GM18870 (cell line): ENCODE data around the gene CHMP2A.

Experiments used
- ATAC-seq: cut with Tn5 transposase; IDR thresholded peaks from one replicate; pipeline ENCODE4 v1.9.1; 2021; ENCODE audit warnings: moderate library complexity; ENCODE audit not compliant: unreplicated experiment

CHMP2A gene

DNA sequence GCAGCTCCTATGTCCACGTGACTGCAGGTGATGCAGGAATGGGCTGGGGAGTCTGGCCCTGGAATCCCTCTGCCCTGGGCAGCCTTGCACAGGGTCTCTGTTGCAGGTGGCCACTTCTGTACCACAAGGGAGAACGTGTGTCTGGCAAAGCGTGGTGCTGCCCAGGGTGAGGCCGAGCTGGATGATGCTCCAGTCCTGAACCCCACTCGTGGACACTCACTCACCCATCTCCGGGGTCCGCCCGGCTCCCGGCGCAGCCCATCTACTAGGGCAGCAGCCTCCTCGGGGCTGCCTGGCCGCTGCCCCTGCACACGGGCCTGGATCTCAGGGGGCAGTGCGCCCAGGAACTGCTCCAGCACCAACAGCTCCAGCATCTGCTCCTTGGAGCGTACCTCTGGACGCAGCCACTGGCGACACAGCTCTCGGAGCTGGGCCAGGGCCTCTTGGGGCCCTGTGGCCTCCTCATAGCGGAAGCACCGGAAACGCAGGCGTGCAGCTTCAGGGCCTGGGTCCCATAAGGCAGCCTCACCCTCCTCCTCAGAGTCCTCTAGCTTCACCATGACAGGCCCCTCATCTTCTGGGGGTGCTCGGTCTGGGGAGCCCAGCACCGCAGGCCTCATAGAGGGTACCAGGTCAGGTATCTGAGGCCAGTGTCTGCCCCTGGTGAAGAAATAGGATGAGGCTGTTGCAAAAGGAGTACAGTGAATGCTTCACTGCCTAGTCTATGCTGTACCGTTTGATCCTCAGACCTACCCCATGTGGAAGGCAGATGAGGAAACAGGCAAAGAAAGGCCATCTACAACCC lies 16.1 kb upstream of the CHMP2A start:
- ATAC-seq = no peak

DNA sequence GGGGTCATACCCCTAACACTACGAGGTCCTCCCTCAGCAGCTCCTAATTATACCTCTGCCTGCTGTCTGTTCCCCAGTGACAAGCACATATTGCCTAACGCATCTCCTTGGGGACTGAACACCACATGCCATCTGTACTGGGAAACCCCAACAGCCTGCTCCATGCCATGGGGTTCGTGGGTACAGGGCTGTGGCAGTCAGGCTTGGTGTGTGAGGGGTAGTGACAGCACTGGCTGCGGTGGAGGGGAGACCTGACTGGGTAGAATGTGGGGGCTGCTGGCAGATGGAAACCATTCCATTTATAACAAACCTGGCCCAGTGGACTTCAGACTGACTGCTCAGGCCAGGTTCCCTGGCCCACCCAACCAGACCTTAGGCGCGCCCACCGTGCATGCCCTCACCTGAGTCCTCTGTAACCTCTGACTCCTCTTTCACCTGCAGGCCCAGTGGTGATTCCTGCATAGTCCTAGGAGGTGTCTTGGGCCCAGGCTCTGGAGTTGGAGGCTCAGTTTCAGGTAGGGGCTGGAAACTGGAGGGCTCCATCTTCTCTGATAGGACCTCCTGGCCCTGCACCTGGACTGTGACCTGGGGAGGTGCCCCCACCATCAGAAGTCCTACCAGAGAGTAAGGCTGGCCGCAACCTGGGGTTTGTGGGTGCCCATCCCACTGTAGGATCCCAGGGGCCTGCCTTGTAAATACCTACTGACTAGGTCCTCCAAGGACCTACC lies 15.2 kb upstream of the CHMP2A start:
- no peak for ATAC-seq

DNA sequence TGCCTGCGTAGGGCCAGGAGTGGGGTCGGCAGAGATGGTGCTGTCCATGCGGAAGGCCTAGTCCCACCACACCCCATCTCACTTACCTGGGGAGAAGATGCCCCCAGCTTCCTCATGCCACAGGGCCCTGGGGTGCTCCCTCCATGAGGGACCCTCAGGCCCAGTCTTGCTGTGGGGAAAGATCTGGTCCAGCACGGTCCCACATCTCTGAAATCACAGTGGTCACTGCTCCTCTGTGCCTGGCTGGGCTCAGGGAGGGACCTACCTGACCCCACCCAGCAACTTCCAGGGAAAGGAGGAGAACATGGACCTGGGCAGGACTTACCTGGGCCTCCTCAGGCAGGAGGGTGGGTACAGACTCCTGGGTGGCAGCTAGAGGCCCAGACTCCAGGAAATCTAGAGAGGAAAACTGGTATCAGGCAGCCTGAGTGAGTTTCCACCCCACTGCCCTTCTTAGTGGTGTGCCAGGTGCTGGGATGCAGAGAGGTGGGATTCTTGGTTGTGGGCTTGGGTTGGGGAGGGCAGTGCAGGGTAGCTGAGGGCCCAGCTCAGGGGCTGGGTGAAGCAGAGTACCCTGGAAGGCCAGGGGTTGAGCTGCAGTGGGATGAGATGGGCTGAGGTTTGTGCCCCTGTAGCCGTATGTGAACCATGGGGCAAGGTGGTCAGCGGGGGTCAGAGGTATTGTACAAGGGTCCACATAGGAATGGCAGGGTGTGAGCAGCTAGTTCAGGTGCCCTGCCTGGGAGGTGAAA lies 14.5 kb upstream of the CHMP2A start:
- no peak for ATAC-seq

DNA sequence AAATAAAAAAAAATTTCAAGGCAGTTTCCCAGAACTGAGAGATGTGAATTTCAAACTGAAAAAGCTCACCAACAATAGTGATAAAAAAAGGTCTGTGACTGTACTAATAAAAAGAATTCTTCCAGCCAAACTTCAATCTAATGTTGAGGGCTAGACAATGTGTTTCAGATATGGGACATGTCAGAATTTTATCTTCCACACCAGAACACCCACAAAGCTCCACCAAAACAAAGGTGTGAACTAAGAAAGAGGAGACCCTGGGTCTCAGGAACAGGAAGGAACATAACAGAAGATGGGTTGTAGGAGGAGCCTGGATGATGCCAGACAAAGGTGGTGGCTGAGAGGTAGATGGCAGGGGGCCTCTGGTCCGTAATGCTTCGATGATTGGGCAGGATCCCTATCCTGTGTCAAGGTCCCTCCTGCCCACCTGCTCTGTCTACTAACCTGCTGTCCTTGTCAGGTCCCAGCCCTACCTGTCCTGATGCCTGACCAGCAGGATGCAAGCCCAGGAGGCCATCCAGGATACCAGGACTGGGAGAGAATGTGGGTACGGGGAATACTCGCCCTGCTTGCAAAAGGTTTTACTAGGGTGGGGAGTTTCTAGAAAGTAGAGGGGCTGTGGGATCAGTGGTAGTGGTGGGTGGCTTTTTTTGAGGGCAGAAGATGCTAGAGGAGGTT lies 13.7 kb upstream of the CHMP2A start:
- no peak for ATAC-seq

GRCh38 chr19:58566989-58567388 lies 12.1 kb upstream of the CHMP2A start:
- ATAC-seq = no peak

DNA sequence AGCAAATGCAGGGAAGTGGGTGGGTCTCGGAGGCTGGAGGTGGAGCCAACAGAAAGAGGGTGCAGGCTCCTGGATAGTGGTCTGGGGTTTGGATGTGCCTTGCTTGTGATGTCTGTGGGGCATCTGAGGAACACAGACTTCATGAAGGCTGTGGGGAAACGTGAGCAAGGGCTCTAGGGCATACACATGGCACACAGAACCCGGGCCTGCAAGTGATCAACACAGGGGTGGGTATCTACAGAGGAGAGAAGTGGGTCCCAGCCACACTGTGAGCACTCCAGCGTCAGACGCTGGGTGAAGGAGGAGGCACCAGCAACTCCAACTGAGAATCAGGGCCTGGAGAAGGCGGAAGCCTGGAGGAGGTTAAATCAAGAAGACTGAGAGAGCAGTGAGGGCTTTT lies 8.9 kb upstream of the CHMP2A start:
- ATAC-seq = no peak

- no peak for ATAC-seq
Observed at GRCh38 chr19:58563034-58563573, 8.2 kb upstream of the CHMP2A start.

DNA sequence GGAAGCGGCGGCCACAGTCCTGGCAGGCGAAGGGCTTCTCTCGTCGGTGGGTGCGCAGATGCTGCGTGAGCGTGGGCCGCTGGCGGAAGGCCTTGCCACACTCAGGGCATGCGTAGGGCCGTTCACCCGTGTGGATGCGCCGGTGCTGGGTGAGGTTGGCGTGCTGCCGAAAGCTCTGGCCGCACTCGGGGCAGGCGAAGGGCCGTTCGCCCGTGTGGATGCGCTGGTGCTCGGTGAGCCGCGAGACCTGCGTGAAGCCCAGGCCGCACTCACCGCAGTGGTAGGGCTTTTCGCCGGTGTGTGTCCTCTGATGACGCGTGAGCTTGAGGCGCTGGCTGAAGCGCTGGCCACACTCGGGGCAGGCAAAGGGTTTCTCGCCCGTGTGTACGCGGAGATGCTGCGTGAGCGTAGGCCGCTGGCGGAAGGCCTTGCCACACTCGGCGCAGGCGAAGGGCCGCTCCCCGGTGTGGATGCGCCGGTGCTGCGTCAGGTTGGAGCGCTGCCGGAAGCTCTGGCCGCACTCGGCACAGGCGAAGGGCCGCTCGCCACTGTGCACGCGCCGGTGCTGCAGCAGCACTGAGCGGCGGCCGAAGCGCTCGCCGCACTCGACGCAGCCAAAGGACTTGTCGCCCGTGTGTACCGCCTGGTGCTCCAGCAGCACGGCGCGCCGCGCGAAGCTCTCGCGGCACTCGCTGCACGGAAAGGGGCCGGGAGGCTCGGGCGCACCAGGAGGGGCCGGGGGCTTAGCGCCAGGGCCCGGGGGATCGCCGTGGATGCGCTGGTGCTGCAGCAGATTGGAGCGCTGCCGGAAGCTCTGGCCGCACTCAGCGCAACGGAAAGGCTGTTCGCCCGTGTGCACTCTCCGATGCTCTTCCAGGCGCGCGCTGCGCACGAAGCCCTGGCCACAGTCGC lies 7.5 kb upstream of the CHMP2A start:
- ATAC-seq = no peak

GRCh38 chr19:58561373-58562121 lies 6.6 kb upstream of the CHMP2A start:
- ATAC-seq = no peak

- ATAC-seq = no peak
Observed at GRCh38 chr19:58560921-58561320, 6.0 kb upstream of the CHMP2A start.

DNA sequence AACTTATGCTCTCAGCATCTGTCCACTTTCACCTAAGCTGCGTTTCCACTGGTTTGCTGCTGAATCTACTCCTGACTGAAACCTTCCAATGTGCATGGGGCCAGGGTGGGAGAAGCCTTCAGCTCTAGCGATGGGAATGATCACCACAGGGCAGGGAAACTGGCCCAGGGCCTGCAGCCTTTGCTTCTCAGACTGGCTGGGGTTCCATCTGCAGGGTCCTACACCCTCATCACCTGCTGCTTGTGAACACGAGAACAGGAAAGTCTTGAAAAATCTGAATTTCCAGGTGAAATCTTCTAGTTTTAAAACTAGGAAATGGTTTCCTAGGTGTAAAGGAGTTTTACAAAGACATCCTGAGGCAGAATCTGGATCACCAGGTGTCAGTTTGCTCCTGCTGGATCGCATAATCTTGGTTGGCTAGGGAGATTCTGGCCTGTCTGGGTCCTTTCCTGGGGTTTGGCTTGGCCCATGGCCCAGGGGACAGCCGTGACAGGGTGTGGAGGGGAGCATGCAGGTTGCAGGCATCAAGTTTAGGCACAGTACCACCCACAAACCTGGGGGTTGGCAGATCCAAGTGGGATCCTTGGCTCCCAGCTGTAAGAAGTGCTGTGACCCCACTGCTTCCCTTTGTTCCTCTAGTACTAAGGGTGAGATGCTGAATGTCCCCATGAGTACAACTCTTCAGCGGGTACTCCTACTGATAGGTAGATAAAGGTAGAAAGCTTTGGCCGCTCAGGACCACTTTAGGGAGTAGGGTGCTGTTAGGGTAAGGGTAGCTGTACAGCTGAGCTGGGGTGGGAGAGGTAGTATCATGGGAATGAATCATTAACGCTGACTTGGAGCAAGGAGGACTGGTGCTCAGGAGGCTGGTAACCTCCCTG lies 5.3 kb upstream of the CHMP2A start:
- no peak for ATAC-seq

GRCh38 chr19:58559275-58560006 lies 4.5 kb upstream of the CHMP2A start:
- peak; percentile 2 for ATAC-seq

DNA sequence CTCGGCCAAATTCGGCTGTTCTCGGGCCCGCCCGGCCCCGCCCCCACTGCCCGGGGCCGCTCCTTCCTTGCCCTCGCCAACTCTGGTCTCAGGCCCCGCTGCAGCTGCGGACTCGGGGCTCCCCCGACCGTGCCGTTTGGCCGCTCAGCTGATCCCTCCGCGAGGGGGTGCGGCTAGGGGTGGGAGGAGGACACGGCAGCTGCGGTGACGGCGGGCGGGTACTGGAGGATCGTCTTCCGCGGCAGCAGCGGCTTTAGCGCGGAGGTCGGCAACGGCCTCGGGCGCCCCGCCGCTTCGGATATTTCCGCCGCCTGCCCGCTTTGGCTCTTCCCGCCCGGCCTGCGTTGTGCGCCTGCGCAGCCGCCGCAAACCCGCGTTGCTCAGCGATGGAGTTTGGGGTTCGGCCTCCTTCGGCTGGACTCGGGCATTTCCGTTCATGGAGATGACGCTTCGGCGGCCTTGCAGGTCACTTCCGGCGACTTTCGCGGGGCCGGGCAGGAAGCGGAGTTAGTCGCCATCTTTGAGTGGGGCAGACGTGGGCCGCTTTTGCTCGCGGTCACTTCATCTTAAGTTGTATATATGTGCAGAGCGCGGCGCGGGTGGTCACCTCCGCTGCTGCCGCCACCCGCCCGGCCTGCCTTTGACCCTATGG lies 3.8 kb upstream of the CHMP2A start:
- peak; percentile 52 for ATAC-seq

GRCh38 chr19:58558066-58558622 lies 3.2 kb upstream of the CHMP2A start, which contains the start of gene UBE2M:
Gene UBE2M, minus strand, starts transcription at chr19:58558611. Its CDS starts 230 bp downstream, at chr19:58558381.
- ATAC-seq = no peak

DNA sequence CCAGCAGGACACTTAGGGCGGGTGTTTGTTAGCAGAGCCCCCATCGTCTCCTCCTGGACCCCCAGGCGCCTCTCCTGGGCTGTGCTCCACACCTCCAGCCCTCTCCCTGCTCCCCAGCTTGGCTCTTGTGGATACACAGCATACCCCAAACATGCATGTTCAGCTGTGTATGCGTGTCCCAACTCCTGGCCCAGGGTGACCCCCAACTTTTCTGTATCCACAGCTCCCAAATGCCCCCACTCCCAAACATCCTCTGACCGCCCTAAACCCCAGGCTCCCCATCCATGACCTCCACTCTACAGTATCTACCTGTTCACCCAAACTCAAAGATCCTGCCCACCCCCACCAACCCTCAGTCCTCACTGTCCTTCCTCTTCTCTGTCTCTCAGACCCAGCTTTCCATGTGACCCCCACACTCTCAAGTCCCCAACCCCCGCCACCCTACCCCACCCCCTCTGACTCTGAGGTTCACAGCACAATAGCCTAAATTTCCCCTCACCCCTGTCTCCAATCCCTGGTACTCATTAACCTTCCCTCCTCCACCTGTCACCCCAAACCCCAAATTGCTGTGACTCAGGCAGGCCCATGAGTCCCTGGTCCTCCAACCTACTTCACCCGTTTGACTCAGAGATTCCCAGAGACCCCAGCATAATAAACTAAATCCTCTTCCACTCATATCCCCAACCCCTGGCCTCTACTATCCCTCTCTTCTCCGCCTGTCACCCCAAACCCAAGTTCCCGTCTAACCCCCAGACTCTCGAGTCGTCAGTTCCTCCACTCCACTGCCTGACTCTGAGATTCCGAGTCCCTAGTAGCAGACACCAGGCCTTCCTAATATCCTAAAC lies 2.5 kb upstream of the CHMP2A start:
- no peak for ATAC-seq
